K562 treated with DMSO at 1 percent for 12 hours (cell line): ENCODE data around the gene SELENON. TPM values are rescaled to one million over a fixed set of nuclear protein-coding genes. Genes with fewer than 3 reads are reported as not detected.

ENCODE experiments used
- total RNA-seq: library from RNA; unstranded; fragments of 300-600 nt; gene quantifications from 2 replicates; pipeline ENCODE4 v1.2.3, GENCODE V29; 2022; ENCODE audit not compliant: insufficient read depth

The SELENON gene, protein sequence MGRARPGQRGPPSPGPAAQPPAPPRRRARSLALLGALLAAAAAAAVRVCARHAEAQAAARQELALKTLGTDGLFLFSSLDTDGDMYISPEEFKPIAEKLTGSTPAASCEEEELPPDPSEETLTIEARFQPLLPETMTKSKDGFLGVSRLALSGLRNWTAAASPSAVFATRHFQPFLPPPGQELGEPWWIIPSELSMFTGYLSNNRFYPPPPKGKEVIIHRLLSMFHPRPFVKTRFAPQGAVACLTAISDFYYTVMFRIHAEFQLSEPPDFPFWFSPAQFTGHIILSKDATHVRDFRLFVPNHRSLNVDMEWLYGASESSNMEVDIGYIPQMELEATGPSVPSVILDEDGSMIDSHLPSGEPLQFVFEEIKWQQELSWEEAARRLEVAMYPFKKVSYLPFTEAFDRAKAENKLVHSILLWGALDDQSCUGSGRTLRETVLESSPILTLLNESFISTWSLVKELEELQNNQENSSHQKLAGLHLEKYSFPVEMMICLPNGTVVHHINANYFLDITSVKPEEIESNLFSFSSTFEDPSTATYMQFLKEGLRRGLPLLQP
- 14.4 and 37.1 TPM in 2 replicates for total RNA-seq

DNA sequence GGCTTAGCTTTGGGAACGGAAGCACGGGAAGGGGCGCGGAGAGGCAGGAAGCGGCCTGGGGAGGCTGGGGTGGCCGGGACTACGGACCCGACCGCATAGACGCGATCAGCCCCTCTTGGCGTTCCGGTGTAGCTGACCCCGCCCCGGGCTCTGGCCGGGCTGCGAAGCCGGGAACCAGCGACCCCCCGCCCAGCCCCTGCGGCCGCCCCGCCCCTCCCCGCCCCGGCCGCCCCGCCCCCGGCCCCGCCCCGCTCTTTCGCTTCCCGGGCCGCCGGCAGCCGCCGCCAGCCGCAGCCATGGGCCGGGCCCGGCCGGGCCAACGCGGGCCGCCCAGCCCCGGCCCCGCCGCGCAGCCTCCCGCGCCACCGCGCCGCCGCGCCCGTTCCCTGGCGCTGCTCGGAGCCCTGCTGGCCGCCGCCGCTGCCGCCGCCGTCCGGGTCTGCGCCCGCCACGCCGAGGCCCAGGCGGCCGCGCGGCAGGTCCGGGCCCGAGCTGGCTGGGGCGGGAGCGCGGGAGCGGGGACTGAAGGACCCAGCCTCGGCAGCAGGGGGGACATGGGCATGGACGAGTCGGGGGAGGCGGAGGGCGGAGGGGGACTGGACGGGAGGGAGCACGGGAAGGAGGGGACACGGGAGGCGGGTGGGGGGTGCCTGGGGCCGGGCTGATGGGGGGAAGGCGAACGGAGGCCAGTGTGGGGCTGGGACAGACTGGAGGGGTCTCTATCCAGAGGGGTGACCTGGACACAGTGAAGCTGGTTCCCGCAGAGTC, at the start of gene SELENON:
TSS of gene SELENON (plus strand) at position 259 of the 768 bp plus-strand sequence. CDS start at position 297, 38 bp downstream.

DNA sequence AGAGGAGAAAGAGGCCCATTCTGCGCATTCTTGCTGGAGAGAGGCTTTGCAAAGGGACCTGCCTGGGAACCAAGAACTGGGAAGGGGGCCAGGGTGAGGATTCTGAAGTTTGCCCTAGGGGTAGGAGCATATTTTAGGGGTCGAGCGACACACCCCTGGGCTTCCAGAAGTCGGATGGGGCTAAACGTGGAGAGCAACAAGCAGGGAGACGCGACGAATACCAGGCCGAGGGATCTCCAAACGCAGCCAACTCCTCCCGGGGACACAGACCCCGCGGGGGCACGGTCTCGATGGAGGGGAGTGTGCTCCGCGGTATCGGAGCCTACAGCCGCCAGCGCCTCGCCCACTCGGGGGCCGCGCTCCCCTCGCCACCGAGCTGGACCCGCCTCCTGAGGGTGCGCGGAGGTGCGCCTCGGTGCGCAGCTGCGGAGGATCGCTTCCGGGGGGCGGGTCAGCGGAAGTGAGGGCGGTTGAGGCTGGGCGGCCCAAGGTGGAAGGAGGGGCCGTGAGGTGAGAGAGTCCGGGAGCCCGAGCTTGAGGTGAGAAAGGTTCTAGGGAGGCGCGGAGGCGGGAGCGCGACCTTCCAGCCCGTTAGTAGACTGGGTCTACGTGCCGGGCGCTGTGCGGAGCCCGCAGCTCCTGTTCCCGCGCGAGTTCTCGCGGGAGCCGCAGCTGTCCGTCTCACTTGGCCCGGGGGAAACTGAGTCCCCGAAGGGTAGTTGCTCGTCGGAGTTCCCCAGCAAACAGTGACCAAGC, 19.7 kb downstream of the SELENON start, which contains the start of gene MTFR1L:
TSS of gene MTFR1L (plus strand) at position 464 of the 756 bp plus-strand sequence. CDS start 3,151 bp downstream, outside the sequence.

DNA sequence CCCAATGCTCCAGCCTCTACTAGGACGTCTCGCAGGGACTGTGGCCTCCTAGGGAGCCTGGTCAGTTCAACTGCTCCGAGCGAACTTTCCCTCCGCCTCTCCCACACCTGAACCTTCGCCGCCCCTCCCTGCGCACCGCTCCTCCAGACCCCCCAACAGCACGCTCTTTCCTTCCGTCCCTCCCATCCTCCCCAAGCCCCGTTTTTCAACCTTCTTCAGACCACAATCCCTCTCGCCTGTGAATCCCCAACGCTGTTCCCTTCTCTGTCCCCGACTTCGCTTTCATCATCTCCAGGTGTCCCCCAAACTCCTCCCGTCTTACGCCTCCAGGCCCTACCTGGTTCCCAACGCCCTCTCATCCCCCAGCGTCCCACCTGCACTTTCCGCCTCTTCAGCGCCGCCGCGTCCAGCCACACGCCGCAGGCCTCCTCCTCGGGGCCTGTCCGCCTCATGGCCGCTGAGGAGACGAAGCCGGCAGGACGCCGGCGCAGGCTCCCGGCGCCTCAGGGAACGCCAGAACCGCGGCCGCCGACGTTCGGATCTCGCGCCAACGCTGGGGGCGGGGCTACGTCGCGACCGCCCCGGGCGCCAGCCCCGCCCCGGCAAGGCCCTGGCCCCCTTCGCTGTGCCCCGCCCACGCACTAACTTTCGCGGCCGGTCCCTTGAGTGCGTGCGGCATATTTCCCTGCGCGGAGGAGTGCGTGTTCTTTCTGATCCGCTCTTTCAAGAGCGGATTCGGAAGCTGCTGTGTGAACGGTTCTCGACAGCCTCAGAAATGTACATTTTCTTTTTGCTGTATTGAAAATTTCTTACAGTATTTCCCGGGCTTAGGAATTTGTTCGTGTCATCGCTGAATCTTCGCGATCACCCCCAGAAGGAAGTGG, 59.2 kb downstream of the SELENON start, which contains the start of gene AUNIP:
TSS of gene AUNIP (minus strand) at position 552 of the 884 bp plus-strand sequence. CDS start at position 452, 100 bp downstream.

Other genes starting within 250 kb of the SELENON start
- 1.1 and 2.8 TPM in 2 replicates for gene MAN1C1, start 183.4 kb upstream of the SELENON start, total RNA-seq
- gene MTFR1L, start 19.8 kb downstream of the SELENON start, total RNA-seq = 46.8 and 67.5 TPM in 2 replicates
- 20.6 and 22.3 TPM in 2 replicates for gene AUNIP, start 59.3 kb downstream of the SELENON start, total RNA-seq
- gene PAQR7, start 75.5 kb downstream of the SELENON start, total RNA-seq = 3.5 and 4.5 TPM in 2 replicates
- 488 and 581 TPM in 2 replicates for gene STMN1, start 106.2 kb downstream of the SELENON start, total RNA-seq
- 5.4 and 8.6 TPM in 2 replicates for gene PAFAH2, start 197.9 kb downstream of the SELENON start, total RNA-seq
- 0.38 TPM in 1 of 2 replicates, not detected in the other for gene EXTL1, start 221.6 kb downstream of the SELENON start, total RNA-seq
- not detected in 2 replicates for gene SLC30A2, start 245.9 kb downstream of the SELENON start, total RNA-seq